ENCODE results near the gene FBXL7. TPM values are rescaled to one million over a fixed set of nuclear protein-coding genes. Genes with fewer than 3 reads are reported as not detected.

The FBXL7 gene
- total RNA-seq, 8 experiments from 2014 or later, result 2.9 to 12.8 (median 5.8) TPM

- H3K4me3 ChIP-seq, result no peak overlapping the region
- WGBS, 10 experiments, result 26 to 100% (median 97%) methylated on average over 1 to 3 of the region's 3 CpGs; no CpG with 5 or more reads in 1 of the 10 experiments
- ATAC-seq (replicated peaks in 6 of 8), result no peak
- H3K4me1 ChIP-seq (replicated peaks in 1 of 2), result no peaks in the 10 kb centered on the region
- no peak overlapping the region for H3K27ac ChIP-seq
- in situ Hi-C loops (cut with MboI; ENCODE audit: low pct_unique_long_range_greater_than_20kb in 2 of 9, low sequenced_read_pairs in 9 of 9, unreplicated experiment in 9 of 9), result no loop called here
These were observed 397.7 kb downstream of the FBXL7 start for GRCh38 chr5:15897656-15898055.

DNA sequence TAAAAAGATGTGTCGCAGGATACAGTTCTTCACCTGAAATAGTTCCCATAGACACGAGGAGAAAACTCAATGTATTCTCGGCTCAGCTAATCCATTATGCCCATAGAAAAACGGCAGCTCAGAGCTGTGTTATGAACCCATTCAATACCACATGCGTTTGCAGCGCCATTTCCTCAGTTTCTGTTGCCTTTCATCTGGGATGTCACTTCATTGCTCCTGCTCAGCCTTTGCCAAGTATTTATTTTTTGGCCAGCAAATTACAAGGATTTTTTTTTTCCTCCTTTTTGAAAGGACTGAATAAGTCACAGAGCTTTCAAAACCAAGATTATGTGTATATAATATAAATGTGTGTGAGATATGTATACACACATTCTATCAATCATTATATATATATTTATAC is 398.7 kb downstream of the FBXL7 start:
- in situ Hi-C loops (cut with MboI; ENCODE audit: low pct_unique_long_range_greater_than_20kb in 2 of 9, low sequenced_read_pairs in 9 of 9, unreplicated experiment in 9 of 9), result no loop called here
- Histone ChIP-seq H3K4me3 (no peak overlapping the region), H3K4me1 (replicated peaks in 1 of 2) (no peaks in the 10 kb centered on the region), H3K27ac (no peak overlapping the region)
- 84 to 100% (median 92%) methylated on average over 1 to 6 of the region's 6 CpGs; no CpG with 5 or more reads in 2 of the 10 experiments for WGBS, 10 experiments
- no peak for ATAC-seq (replicated peaks in 6 of 8)

DNA sequence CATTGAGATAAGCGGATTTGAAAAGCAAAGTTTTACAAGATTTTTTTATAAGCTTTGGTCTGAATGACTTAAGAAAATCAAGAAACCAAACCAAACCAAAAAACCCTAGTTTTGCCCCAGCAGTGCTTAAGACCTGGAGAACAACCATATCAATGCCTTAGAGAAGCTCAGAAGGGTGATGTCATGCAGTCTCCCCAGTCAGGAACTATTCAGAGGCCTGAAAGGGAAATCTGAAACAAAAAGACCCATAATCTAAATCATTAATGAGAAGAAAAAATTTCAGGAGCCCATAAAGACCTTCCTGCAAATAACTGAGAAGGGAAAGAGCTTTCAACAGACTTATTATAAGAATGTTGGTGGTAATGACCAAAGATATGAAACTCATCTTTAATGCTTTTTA is 399.5 kb downstream of the FBXL7 start:
- WGBS, 10 experiments, result 71 to 100% (median 100%) methylated on average over 1 of the region's 1 CpG; no CpG with 5 or more reads in 4 of the 10 experiments
- no peak for ATAC-seq (replicated peaks in 6 of 8)
- Histone ChIP-seq H3K27ac (no peak overlapping the region), H3K4me3 (no peak overlapping the region), H3K4me1 (replicated peaks in 1 of 2) (no peaks in the 10 kb centered on the region)
- in situ Hi-C loops (cut with MboI; ENCODE audit: low pct_unique_long_range_greater_than_20kb in 2 of 9, low sequenced_read_pairs in 9 of 9, unreplicated experiment in 9 of 9), result no loop called here

DNA sequence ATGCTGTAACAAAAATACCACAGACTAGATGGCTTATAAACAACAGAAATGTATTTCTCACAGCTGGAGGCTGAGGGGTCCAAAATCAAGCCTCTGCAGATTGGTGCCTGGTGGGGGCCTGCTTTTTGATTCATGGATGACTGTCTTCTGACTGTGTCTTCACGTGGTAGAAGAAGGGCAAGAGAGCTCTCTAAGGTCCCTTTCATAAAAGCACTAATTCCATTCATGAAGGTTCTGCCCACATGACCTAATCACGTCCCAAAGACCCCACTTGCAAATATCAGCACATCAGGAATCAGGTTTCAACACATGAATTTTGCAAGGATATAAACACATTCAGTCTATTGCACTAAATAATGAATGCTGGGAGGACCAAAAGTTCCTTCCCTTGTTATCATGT is 401.2 kb downstream of the FBXL7 start:
- ATAC-seq (replicated peaks in 6 of 8), result no peak
- 17 to 80% (median 67%) methylated on average over 1 to 2 of the region's 2 CpGs; no CpG with 5 or more reads in 3 of the 10 experiments for WGBS, 10 experiments
- in situ Hi-C loops (cut with MboI; ENCODE audit: low pct_unique_long_range_greater_than_20kb in 2 of 9, low sequenced_read_pairs in 9 of 9, unreplicated experiment in 9 of 9), result no loop called here
- H3K4me1 ChIP-seq (replicated peaks in 1 of 2), result no peaks in the 10 kb centered on the region
- no peak overlapping the region for H3K27ac ChIP-seq
- H3K4me3 ChIP-seq, result no peak overlapping the region

- Histone ChIP-seq H3K4me3 (no peak overlapping the region), H3K4me1 (replicated peaks in 1 of 2) (no peaks in the 10 kb centered on the region), H3K27ac (no peak overlapping the region)
- ATAC-seq (replicated peaks in 6 of 8), result no peak
- in situ Hi-C loops (cut with MboI; ENCODE audit: low pct_unique_long_range_greater_than_20kb in 2 of 9, low sequenced_read_pairs in 9 of 9, unreplicated experiment in 9 of 9), result no loop called here
- WGBS, 10 experiments, result 40 to 96% (median 80%) methylated on average over 1 to 6 of the region's 6 CpGs; no CpG with 5 or more reads in 3 of the 10 experiments
These were observed 402.1 kb downstream of the FBXL7 start for GRCh38 chr5:15902066-15902465.

- peak in 1 of 8 experiments; percentile 49 for ATAC-seq (replicated peaks in 6 of 8)
- H3K4me1 ChIP-seq (replicated peaks in 1 of 2), result no peaks in the 10 kb centered on the region
- H3K4me3 ChIP-seq, result no peak overlapping the region
- no peak overlapping the region for H3K27ac ChIP-seq
- 0 to 100% (median 82%) methylated on average over 1 to 2 of the region's 2 CpGs; no CpG with 5 or more reads in 1 of the 10 experiments for WGBS, 10 experiments
- in situ Hi-C loops (cut with MboI; ENCODE audit: low pct_unique_long_range_greater_than_20kb in 2 of 9, low sequenced_read_pairs in 9 of 9, unreplicated experiment in 9 of 9), result no loop called here
These were observed 405.2 kb downstream of the FBXL7 start for GRCh38 chr5:15904899-15905830.

DNA sequence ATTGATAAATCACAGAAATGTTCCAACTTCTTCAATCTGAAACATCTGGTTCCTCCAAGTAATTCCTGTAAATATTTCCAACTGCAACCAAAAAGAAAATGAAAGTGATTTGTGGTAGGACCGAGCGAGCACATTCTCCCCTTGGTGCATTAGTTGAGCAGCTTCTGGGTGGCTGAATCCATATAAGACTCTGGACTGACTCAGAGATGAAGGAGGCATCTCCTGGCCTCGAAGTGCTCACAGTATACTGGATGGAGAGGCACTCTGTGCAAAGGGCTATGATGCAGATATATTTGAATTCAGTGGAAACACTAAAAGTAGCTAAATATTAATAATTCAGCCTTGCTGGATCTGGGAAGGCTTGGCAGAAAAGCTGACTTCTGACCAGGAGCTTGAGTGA is 414.7 kb downstream of the FBXL7 start:
- peaks cover 0 to 2% of the 10 kb centered on the region in 2 donors for H3K4me1 ChIP-seq (replicated peaks in 1 of 2)
- WGBS, 10 experiments, result 10 to 100% (median 52%) methylated on average over 1 to 3 of the region's 3 CpGs; no CpG with 5 or more reads in 2 of the 10 experiments
- ATAC-seq (replicated peaks in 6 of 8), result peak in 3 of 8 experiments; percentile 30 to 85 (median 77)
- H3K4me3 ChIP-seq, result no peak overlapping the region
- in situ Hi-C loops (cut with MboI; ENCODE audit: low pct_unique_long_range_greater_than_20kb in 2 of 9, low sequenced_read_pairs in 9 of 9, unreplicated experiment in 9 of 9), result no loop called here
- no peak overlapping the region for H3K27ac ChIP-seq

DNA sequence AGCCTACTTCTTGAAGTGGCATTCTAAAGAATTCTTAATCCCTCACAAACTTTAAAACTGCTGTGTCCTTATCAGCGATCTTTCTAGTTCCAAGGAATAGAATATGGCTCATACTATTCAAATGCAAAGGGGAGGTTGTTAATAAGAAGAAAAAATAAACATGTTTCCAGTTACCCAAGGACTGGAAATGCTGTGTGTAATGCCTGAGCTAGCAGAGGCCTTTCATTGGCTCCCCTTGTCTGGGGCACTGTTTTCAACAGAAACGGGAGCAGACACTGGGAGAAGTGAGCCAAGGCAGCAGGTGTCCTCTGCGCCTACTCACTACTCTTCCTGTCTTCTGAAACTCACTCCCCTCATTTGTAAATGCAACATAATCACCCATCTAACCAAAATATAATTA is 426.6 kb downstream of the FBXL7 start:
- Histone ChIP-seq H3K4me3 (no peak overlapping the region), H3K27ac (no peak overlapping the region), H3K4me1 (replicated peaks in 1 of 2) (no peaks in the 10 kb centered on the region)
- in situ Hi-C loops (cut with MboI; ENCODE audit: low pct_unique_long_range_greater_than_20kb in 2 of 9, low sequenced_read_pairs in 9 of 9, unreplicated experiment in 9 of 9), result no loop called here
- 59 to 100% (median 78%) methylated on average over 1 to 3 of the region's 3 CpGs; no CpG with 5 or more reads in 2 of the 10 experiments for WGBS, 10 experiments
- ATAC-seq (replicated peaks in 6 of 8), result no peak

GRCh38 chr5:15927710-15928380 is 427.9 kb downstream of the FBXL7 start:
- Histone ChIP-seq H3K4me3 (no peak overlapping the region), H3K4me1 (replicated peaks in 1 of 2) (no peaks in the 10 kb centered on the region), H3K27ac (no peak overlapping the region)
- 79 to 100% (median 95%) methylated on average over 3 to 8 of the region's 38 CpGs; no CpG with 5 or more reads in 3 of the 10 experiments for WGBS, 10 experiments
- in situ Hi-C loops (cut with MboI; ENCODE audit: low pct_unique_long_range_greater_than_20kb in 2 of 9, low sequenced_read_pairs in 9 of 9, unreplicated experiment in 9 of 9), result no loop called here
- ATAC-seq (replicated peaks in 6 of 8), result no peak

DNA sequence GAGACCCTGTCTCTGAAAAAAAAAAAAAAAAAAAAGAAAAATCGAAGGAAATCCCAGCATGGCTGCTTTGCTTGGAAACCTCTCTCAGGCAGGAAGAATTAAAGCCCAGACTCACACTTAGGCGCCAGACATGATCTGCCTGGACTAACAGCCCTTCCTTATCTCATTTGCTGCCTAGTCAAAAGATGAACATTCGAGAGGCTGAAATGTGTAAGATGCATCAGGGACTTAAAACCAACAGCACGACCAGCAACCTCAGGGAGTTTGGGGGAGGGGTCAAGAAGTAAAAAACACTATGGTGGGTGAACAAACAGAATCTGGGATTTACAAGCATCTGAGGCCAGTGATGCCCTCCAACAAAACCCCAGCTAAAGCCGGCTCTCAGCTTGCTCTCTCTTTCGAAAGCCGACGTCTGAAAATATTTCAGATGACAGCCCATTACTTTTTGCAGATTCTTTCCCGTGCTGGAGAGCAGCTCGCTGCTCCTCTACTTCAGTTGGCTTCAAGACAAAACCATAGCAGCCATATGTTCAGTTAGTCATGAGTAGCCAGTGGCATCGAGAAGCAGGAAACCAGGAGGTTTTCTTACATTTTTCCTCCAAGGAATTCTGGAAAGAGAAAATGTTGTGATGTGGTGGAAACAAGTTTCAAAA is 429.8 kb downstream of the FBXL7 start:
- Histone ChIP-seq H3K4me1 (replicated peaks in 1 of 2) (no peaks in the 10 kb centered on the region), H3K4me3 (no peak overlapping the region), H3K27ac (no peak overlapping the region)
- WGBS, 10 experiments, result 64 to 91% (median 86%) methylated on average over 3 to 9 of the region's 11 CpGs; no CpG with 5 or more reads in 2 of the 10 experiments
- in situ Hi-C loops (cut with MboI; ENCODE audit: low pct_unique_long_range_greater_than_20kb in 2 of 9, low sequenced_read_pairs in 9 of 9, unreplicated experiment in 9 of 9), result no loop called here
- ATAC-seq (replicated peaks in 6 of 8), result no peak

GRCh38 chr5:15932066-15932465 is 432.1 kb downstream of the FBXL7 start:
- 59 to 82% (median 62%) methylated on average over 3 to 5 of the region's 5 CpGs; no CpG with 5 or more reads in 4 of the 10 experiments for WGBS, 10 experiments
- no peaks in the 10 kb centered on the region for H3K4me1 ChIP-seq (replicated peaks in 1 of 2)
- H3K4me3 ChIP-seq, result no peak overlapping the region
- in situ Hi-C loops (cut with MboI; ENCODE audit: low pct_unique_long_range_greater_than_20kb in 2 of 9, low sequenced_read_pairs in 9 of 9, unreplicated experiment in 9 of 9), result no loop called here
- no peak for ATAC-seq (replicated peaks in 6 of 8)
- no peak overlapping the region for H3K27ac ChIP-seq

GRCh38 chr5:15933259-15934207 is 433.6 kb downstream of the FBXL7 start:
- 69 to 100% (median 84%) methylated on average over 1 to 11 of the region's 13 CpGs for WGBS, 10 experiments
- H3K27ac ChIP-seq, result no peak overlapping the region
- H3K4me1 ChIP-seq (replicated peaks in 1 of 2), result no peaks in the 10 kb centered on the region
- H3K4me3 ChIP-seq, result no peak overlapping the region
- in situ Hi-C loops (cut with MboI; ENCODE audit: low pct_unique_long_range_greater_than_20kb in 2 of 9, low sequenced_read_pairs in 9 of 9, unreplicated experiment in 9 of 9), result no loop called here
- no peak for ATAC-seq (replicated peaks in 6 of 8)

All from motor neuron (in vitro differentiated cells).